Superior temporal gyrus (tissue), 1 donor: Measurements from ENCODE around the gene CHST6.
A peak's percentile ranks its signal among the peaks of the same experiment; 100 is the strongest.
"Not testable (repeated sequence)": the region's sequence is repeated elsewhere in the genome, so short reads cannot be mapped to it uniquely, and the experiment has no call there.

Source experiments
- DNase-seq: peaks from one replicate; pipeline ENCODE4 v3.0.0-alpha.2; 2016; ENCODE audit errors: extremely low spot score

CHST6 gene

DNA sequence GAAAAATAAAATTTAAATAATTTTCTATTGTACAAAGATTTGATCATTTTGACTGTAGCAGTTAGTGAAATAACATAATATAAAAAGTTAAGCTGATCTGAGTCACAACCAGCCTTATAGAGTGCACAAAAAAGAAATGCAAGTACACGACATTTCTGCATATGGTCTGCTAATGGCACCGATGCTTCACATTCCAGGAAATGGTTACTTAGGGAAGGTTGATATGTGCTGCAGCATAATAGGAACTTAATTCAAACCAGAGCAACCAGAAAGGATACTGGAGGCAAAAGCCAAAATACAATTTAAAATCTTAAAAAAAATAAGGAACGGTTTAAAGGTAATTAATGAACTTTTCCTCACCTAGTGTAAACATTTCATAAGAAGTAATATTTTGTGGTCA is 51.9 kb downstream of the CHST6 start:
- DNase-seq, result no peak

DNA sequence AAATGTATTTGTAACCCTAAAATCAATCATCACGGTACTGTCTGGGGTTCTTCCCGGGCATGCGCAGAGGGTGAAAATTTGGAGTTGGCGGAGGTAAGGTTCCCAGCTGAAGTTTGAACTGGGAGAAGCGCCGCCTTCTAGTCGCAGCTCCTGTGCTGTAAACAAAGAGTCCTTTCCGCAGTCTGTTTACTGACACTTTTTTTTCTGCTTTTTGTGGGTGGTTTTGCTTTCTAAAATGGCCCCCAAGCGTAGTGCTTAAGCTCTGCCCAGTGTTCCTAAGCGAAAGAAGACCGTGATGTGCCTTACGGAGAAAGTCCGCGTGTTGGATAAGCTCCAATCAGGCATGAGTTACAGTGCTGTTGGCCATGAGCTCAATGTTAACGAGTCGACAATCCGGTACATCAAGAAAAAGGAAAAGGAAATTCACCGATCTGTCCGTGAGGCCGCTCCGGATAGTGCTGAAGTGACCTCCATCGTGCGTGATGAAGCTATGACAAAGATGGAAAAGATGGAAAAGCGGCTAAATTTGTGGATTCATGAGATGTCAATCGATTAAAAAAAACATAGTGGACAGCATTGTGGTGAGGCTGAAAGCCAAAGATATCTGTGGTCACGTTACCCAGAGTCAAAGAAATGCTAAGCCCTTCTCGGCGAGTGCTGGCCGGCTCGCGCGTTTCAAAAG is 61.4 kb downstream of the CHST6 start:
- peak; percentile 86 for DNase-seq

DNA sequence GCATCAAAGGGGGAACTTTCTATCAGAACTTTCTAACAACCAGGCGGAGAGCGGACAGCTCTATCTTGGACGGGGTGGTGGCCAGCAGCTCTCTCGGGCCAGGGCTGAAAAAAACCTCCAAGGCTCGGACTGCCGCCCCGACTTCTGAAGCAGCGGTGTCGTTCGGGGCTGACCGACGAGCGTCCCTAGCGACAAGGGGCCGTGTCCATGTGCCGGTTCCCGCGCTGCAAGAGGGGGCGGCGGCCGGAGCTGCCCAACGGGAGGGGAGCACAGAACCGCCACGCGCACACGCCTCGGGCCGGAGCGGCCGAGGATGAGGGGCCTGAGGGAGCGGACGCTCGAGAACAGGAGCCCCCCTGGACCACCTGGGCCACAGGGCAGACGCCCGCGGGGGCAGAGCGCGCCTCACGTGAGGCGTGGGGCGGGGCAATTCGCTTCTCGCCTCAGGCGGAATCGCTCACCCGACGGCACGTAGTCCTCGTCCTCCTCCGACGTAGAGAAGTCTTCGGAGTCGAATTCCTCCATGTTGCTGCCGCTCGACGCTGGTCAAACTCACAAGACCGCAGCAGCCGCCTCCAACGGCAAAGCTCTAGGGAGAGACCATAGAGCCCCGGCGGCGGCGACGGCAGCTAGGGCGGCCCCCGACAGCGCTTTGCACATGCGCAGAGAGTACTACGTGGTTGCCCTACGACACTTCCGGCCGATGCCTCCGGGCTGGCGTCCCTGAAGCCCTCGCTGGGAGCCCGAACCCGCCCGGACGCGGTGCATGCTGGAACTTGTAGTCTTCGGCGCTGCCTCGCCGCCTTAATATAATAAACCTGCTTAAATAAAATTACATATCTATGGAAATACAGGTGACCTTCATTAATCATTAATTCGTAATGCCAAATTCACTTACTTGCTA is 62.2 kb downstream of the CHST6 start, which contains the start of gene CFDP1:
CFDP1 (minus strand) TSS at position 676 of the 904 bp plus-strand sequence; CDS start at position 525, 151 bp downstream.
- DNase-seq, result peak; percentile 99

DNA sequence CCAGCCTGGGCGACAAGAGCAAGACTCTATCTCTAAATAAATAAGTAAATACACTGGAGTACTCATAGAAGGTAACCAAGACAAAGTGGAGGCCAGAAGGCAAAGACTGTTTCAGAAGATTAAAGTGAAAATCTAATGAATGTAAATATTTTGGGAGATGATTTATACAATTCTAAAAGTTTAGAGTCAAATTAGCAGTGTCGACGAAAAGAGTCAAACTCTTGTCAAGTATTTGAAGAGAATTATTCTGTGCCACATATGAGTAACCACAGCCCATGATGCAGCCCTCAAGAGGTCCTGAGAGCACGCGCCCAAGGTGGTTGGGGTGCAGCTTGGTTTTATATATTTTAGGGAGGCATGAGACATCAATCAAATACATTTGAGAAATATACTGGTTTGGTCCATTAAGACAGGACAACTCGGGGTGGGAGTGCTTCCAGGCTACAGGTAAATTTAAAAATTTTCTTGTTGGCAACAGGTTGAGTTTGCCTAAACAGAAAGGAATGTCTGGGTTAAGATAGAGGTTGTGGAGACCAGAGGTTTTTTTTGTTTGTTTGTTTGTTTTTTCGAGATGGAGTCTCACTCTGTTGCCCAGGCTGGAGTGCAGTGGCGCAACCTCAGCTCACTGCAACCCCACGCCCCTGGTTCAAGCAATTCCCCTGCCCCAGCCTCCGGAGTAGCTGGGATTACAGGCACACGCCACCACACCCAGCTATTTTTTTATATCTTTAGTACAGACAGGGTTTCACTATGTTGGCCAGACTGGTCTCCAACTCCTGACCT is 65.4 kb downstream of the CHST6 start:
- no peak for DNase-seq

DNA sequence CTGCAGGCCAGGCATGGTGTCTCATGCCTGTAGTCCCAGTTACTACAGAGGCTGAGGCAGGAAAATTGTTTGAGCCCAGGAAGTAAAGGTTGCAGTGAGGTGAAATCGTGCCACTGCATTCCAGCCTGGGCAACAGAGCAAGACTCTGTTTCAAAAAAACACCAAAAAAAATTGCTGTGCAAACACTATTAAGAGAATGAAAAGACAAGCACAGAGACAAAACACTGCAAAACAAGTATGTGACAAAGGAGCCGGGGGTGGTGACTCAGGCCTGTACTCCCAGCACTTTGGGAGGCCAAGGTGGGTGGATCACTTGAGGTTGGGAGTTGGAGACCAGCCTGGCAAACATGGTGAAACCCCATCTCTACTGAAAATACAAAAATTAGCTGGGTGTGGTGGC is 68.7 kb downstream of the CHST6 start:
- DNase-seq, result not testable (repeated sequence)

DNA sequence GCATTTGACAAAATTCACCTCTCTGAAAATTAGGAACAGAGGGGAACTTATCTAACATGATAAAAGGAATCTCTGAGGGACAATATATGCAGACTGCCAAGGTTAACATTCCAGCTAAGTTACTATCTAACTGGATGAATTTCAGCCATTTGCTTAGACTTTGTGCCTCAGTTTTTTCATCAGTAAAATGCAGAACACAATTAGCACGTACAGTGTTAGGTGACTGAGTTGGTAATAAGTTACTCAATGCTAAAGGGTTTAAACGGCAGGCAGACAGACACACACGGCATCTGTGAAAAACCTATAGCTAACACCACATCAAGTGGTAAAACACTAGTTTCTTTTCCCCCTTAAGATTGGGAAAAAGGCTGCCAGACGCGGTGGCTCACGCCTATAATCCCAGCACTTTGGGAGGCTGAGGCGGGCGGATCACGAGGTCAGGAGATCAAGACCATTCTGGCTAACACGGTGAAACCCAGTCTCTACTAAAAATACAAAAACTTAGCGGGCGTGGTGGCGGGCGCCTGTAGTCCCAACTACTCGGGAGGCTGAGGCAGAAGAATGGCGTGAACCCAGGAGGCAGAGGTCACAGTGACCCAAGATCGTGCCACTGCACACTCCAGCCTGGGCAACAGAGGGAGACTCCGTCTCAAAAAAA is 71.0 kb downstream of the CHST6 start:
- peak; percentile 18 for DNase-seq

DNA sequence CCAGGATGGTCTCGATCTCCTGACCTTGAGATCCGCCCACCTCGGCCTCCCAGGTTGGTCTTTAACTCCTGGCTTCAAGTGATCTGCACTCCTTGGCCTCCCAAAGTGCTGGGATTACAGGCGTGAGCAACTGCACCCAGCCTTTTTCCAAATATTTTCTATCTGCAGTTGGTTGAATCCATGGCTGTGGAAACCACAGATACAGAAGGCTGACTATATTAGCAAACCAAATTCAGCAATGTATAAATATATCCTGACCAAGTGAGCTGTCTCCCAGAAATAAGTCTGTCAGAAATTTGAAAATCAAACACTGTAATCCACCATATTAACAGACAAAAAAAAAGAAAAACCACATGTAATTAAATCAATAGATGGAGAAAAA is 71.5 kb downstream of the CHST6 start:
- DNase-seq, result no peak
